Neural progenitor cell (in vitro differentiated cells): ENCODE measurements around the gene PCDHGB2.
"Not testable (repeated sequence)": the region's sequence is repeated elsewhere in the genome, so short reads cannot be mapped to it uniquely, and the experiment has no call there.

ENCODE experiments used
- EZH2 ChIP-seq: fragments of 200-600 bp; sonication (generic); IDR thresholded peaks from 2 replicates; pipeline ENCODE4 v1.6.1; 2017; ENCODE audit warnings: antibody characterized with exemption, mild to moderate bottlenecking, moderate library complexity
- EZH2phosphoT487 ChIP-seq: fragments of 200-600 bp; sonication (generic); IDR thresholded peaks from 2 replicates; pipeline ENCODE4 v1.6.1; 2017; ENCODE audit warnings: antibody characterized with exemption
- TF ChIP-seq, protein P1 (sequence below): fragments of 200-600 bp; sonication (generic); IDR thresholded peaks from 2 replicates; pipeline ENCODE4 v1.5.1; 2017; ENCODE audit warnings: antibody characterized with exemption, mild to moderate bottlenecking

DNA sequence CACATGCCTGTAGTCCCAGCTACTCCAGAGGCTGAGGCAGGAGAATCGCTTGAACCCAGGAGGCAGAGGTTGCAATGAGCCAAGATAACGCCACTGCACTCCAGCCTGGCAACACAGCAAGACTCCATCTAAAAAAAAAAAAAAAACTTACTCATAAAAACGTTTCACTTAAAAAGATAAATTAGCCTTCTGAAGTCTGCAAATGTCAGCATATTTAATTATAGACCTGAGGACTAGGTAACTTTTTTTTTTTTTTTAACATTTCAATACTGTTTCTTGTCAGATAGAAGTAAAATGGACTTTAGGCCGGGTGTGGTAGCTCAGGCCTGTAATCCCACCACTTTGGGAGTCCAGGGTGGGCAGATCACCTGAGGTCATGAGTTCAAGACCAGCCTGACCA, 42.8 kb upstream of the PCDHGB2 start:
- TF ChIP-seq, protein P1, sequence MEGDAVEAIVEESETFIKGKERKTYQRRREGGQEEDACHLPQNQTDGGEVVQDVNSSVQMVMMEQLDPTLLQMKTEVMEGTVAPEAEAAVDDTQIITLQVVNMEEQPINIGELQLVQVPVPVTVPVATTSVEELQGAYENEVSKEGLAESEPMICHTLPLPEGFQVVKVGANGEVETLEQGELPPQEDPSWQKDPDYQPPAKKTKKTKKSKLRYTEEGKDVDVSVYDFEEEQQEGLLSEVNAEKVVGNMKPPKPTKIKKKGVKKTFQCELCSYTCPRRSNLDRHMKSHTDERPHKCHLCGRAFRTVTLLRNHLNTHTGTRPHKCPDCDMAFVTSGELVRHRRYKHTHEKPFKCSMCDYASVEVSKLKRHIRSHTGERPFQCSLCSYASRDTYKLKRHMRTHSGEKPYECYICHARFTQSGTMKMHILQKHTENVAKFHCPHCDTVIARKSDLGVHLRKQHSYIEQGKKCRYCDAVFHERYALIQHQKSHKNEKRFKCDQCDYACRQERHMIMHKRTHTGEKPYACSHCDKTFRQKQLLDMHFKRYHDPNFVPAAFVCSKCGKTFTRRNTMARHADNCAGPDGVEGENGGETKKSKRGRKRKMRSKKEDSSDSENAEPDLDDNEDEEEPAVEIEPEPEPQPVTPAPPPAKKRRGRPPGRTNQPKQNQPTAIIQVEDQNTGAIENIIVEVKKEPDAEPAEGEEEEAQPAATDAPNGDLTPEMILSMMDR: not testable (repeated sequence)
- TF ChIP-seq EZH2phosphoT487, EZH2: not testable (repeated sequence)
